Panc1 (cell line): Measurements from ENCODE around the gene TARBP1. TPM values are rescaled to one million over a fixed set of nuclear protein-coding genes. Genes with fewer than 3 reads are reported as not detected.
"Not testable (repeated sequence)": the region's sequence is repeated elsewhere in the genome, so short reads cannot be mapped to it uniquely, and the experiment has no call there.

Experiments used
- ATAC-seq: fragments of 200-7000 bp; cut with Tn5 transposase; 2 replicates; pipeline ENCODE4 v1.9.1; 2020; ENCODE audit warnings: mild to moderate bottlenecking, moderate library complexity
- BruUV-seq: library from RNA; stranded (reverse); fragments of 400-500 nt; replicated peaks from 2 replicates; lab custom pipeline; 2021; lab: Mats Ljungman, UMichigan
- CTCF ChIA-PET: fragments of 300-600 bp; sonication (Branson Sonifier 250); formaldehyde crosslinking; loops from one replicate; lab custom pipeline; 2022; ENCODE audit warnings: antibody characterized with exemption; lab: Charles Lee
- POLR2A ChIA-PET: fragments of 300-600 bp; sonication (Branson Sonifier 250); formaldehyde crosslinking; loops from one replicate; lab custom pipeline; 2022; ENCODE audit warnings: antibody characterized with exemption; lab: Charles Lee
- DNase-seq: peaks from one replicate; pipeline ENCODE4 v3.0.0-alpha.2; 2010; ENCODE audit warnings: low read depth, low spot score
- H3K27ac ChIP-seq: 2 replicates; pipeline ENCODE4 v1.5.1; 2011; ENCODE audit warnings: mild to moderate bottlenecking, low read length, inconsistent platforms
- H3K27me3 ChIP-seq: fragments of 200-500 bp; sonication (Bioruptor generic); 2 replicates; pipeline ENCODE4 v1.6.0; 2014; ENCODE audit warnings: low read length, inconsistent platforms; ENCODE audit not compliant: control insufficient read depth, insufficient read depth
- H3K36me3 ChIP-seq: fragments of 200-500 bp; sonication (Bioruptor generic); 2 replicates; pipeline ENCODE4 v1.5.1; 2014; ENCODE audit warnings: inconsistent platforms, mild to moderate bottlenecking, low read length, moderate library complexity; ENCODE audit not compliant: control insufficient read depth, insufficient read depth
- H3K4me1 ChIP-seq: 2 replicates; pipeline ENCODE4 v1.5.1; 2011; ENCODE audit warnings: inconsistent platforms, mild to moderate bottlenecking, low read length, moderate library complexity; ENCODE audit not compliant: control insufficient read depth, insufficient read depth
- H3K4me3 ChIP-seq, 2 experiments: 2 replicates each; pipeline ENCODE4 v1.5.1; 2011 to 2012; ENCODE audit warnings: low read depth in 2 of 2, low read length in 2 of 2, mild to moderate bottlenecking in 2 of 2, inconsistent platforms in 1 of 2, moderate library complexity in 1 of 2
- H3K9me3 ChIP-seq: fragments of 200-500 bp; sonication (Bioruptor generic); 2 replicates; pipeline ENCODE4 v1.5.1; 2014; ENCODE audit warnings: low read depth, mild to moderate bottlenecking, inconsistent platforms, low read length, moderate library complexity; ENCODE audit not compliant: control insufficient read depth, insufficient read depth
- POLR2AphosphoS5 ChIP-seq: IDR thresholded peaks from 2 replicates; pipeline ENCODE4 v1.6.1; 2012; ENCODE audit warnings: mild to moderate bottlenecking, low read depth, low read length, moderate library complexity
- REST ChIP-seq, 2 experiments: IDR thresholded peaks; 2 replicates each; pipeline ENCODE4 v1.6.1; 2011 to 2012; ENCODE audit warnings: low read depth in 2 of 2, control low read depth in 1 of 2, low read length in 1 of 2, mild to moderate bottlenecking in 1 of 2, moderate library complexity in 1 of 2; ENCODE audit not compliant: insufficient read depth in 1 of 2
- SIN3A ChIP-seq: IDR thresholded peaks from 2 replicates; pipeline ENCODE4 v1.6.1; 2012; ENCODE audit warnings: low read depth, mild to moderate bottlenecking, low read length, moderate library complexity, borderline replicate concordance; ENCODE audit not compliant: insufficient read depth
- TCF7L2 ChIP-seq: IDR thresholded peaks from 2 replicates; pipeline ENCODE4 v1.6.1; 2011; ENCODE audit warnings: mild to moderate bottlenecking, low read depth, low read length, inconsistent platforms
- in situ Hi-C: cut with HindIII; loops from 2 replicates; pipeline ENCODE4 v1.10.0; 2016; ENCODE audit warnings: low sequenced_read_pairs, low pct_unique_long_range_greater_than_20kb
- intact Hi-C: fragments of 100-400 bp; cut with micrococcal nuclease; formaldehyde crosslinking; loops from one replicate; pipeline ENCODE4 v1.10.0; 2022; ENCODE audit not compliant: unreplicated experiment
- total RNA-seq: library from RNA; stranded (reverse); gene quantifications from one replicate; pipeline ENCODE4 v1.2.1, GENCODE V29; 2021; ENCODE audit not compliant: unreplicated experiment
- TF ChIP-seq, protein P1 (sequence below): fragments of 450-650 bp; IDR thresholded peaks from 2 replicates; pipeline ENCODE4 v1.5.1; 2017; ENCODE audit warnings: mild to moderate bottlenecking

The TARBP1 gene
- total RNA-seq, 1 experiment from 2014 or later, result 45.0 TPM

GRCh38 chr1:234400773-234401172, 78.2 kb downstream of the TARBP1 start:
- intact Hi-C loops, result no loop called here
- in situ Hi-C loops, result no loop called here
- no peak for ATAC-seq

DNA sequence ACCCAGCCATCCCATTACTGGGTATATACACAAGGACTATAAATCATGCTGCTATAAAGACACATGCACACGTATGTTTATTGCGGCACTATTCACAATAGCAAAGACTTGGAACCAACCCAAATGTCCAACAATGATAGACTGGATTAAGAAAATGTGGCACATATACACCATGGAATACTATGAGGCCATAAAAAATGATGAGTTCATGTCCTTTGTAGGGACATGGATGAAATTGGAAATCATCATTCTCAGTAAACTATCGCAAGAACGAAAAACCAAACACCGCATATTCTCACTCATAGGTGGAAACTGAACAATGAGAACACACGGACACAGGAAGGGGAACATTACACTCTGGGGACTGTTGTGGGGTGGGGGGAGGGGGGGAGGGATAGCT, 79.5 kb downstream of the TARBP1 start:
- in situ Hi-C loops, H3K4me1 ChIP-seq, POLR2A ChIA-PET, BruUV-seq, H3K36me3 ChIP-seq, ATAC-seq, intact Hi-C loops, H3K9me3 ChIP-seq, DNase-seq, H3K27ac ChIP-seq, H3K27me3 ChIP-seq, H3K4me3 ChIP-seq: not testable (repeated sequence)
- CTCF ChIA-PET, result interaction anchor here (0.6 kb wide), 1 partner anchor 47 kb away, joined by 4 read pairs; no protein-coding TSS in a partner anchor

More at GRCh38 chr1:234400773-234401172, 78.2 kb downstream of the TARBP1 start:
- no peak for DNase-seq
- ChIA-PET POLR2A (no interaction called here), CTCF (no interaction called here)
- Histone ChIP-seq H3K36me3 (peaks cover 6% of the 10 kb centered on the region; the same call in 1 of the 2 replicates), H3K9me3 (no peaks in the 10 kb centered on the region), H3K27ac (no peak overlapping the region), H3K4me1 (peaks cover 4% of the 10 kb centered on the region; the same call in 1 of the 2 replicates), H3K4me3 (no peak overlapping the region), H3K27me3 (no peaks in the 10 kb centered on the region)
- TF ChIP-seq REST (IDR thresholded peaks at IDR 0.05; ENCODE audit: insufficient read depth in 1 of 2, low read depth in 2 of 2, low read length in 1 of 2) (no peak), POLR2AphosphoS5 (no peak), TCF7L2 (no peak), SIN3A (no peak)
- TF ChIP-seq, protein P1, sequence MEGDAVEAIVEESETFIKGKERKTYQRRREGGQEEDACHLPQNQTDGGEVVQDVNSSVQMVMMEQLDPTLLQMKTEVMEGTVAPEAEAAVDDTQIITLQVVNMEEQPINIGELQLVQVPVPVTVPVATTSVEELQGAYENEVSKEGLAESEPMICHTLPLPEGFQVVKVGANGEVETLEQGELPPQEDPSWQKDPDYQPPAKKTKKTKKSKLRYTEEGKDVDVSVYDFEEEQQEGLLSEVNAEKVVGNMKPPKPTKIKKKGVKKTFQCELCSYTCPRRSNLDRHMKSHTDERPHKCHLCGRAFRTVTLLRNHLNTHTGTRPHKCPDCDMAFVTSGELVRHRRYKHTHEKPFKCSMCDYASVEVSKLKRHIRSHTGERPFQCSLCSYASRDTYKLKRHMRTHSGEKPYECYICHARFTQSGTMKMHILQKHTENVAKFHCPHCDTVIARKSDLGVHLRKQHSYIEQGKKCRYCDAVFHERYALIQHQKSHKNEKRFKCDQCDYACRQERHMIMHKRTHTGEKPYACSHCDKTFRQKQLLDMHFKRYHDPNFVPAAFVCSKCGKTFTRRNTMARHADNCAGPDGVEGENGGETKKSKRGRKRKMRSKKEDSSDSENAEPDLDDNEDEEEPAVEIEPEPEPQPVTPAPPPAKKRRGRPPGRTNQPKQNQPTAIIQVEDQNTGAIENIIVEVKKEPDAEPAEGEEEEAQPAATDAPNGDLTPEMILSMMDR, result no peak
- no TSS peak for BruUV-seq

GRCh38 chr1:234398849-234399381, 80.1 kb downstream of the TARBP1 start:
- Histone ChIP-seq H3K9me3 (no peaks in the 10 kb centered on the region), H3K36me3 (peaks cover 11% of the 10 kb centered on the region), H3K27ac (no peak overlapping the region), H3K4me1 (peaks cover 4% of the 10 kb centered on the region; the same call in 1 of the 2 replicates), H3K4me3 (no peak overlapping the region), H3K27me3 (no peaks in the 10 kb centered on the region)
- ChIA-PET CTCF (interaction anchor here (0.6 kb wide), 1 partner anchor 48 kb away, joined by 4 read pairs; no protein-coding TSS in a partner anchor), POLR2A (no interaction called here)
- BruUV-seq, result no TSS peak
- ATAC-seq (peak; percentile 34; the same call in 1 of the 2 replicates), DNase-seq (no peak)
- intact Hi-C loops, result no loop called here
- in situ Hi-C loops, result no loop called here
- TF ChIP-seq, protein P1, result no peak
- TF ChIP-seq POLR2AphosphoS5, result no peak
- TF ChIP-seq SIN3A, result no peak
- no peak for TF ChIP-seq TCF7L2
- no peak for TF ChIP-seq REST (IDR thresholded peaks at IDR 0.05; ENCODE audit: insufficient read depth in 1 of 2, low read depth in 2 of 2, low read length in 1 of 2)
